ENCODE results near the gene SLC23A1. TPM values are rescaled to one million over a fixed set of nuclear protein-coding genes. Genes with fewer than 3 reads are reported as not detected.

The SLC23A1 gene
- total and polyA plus RNA-seq, 2 donors (not counting 1 experiment from before 2014, with no cell fraction given), result 5.8 to 9.6 TPM

- no peaks in the 10 kb centered on the region for H3K27me3 Mint-ChIP-seq
- H3K9me3 Mint-ChIP-seq (ENCODE audit: insufficient read depth), result no peaks in the 10 kb centered on the region
- H3K4me2 ChIP-seq (replicated peaks; ENCODE audit: low read depth, low read length, poor library complexity, severe bottlenecking), result no peak overlapping the region
- peaks cover 34% of the 10 kb centered on the region for H3K79me2 ChIP-seq (ENCODE audit: control insufficient read depth, insufficient read depth, low read length)
- no peak overlapping the region for H3K27ac ChIP-seq (ENCODE audit: low read length in 2 of 2)
- intact Hi-C loops (cut with micrococcal nuclease), result no loop called here
- ChIA-PET POLR2A (no interaction called here), CTCF (interaction anchor here (1.7 kb wide), 1 partner anchor 10 kb away, joined by 3 read pairs; no protein-coding TSS in a partner anchor)
- H3K4me3 Mint-ChIP-seq, result no peak overlapping the region
- no peaks in the 10 kb centered on the region for H3K27me3 ChIP-seq (replicated peaks in 1 of 4; ENCODE audit: control extremely low read depth in 1 of 4, control insufficient read depth in 3 of 4, insufficient read depth in 4 of 4, low read length in 3 of 4)
- no peak for TF ChIP-seq EZH2 (IDR thresholded peaks at IDR 0.05; ENCODE audit: borderline replicate concordance, insufficient read depth, low read depth, low read length, poor library complexity, severe bottlenecking)
- TF ChIP-seq CTCF (IDR thresholded peaks at IDR 0.05), result no peak
- H3K4me1 Mint-ChIP-seq, result peaks cover 55% of the 10 kb centered on the region
- H4K20me1 ChIP-seq (ENCODE audit: control insufficient read depth, insufficient read depth, low read length, poor library complexity, severe bottlenecking), result no peaks in the 10 kb centered on the region
- WGBS (ENCODE audit: insufficient coverage), result 87% methylated on average over 2 of the region's 3 CpGs
- no peaks in the 10 kb centered on the region for H3K9me3 ChIP-seq (ENCODE audit: control extremely low read depth in 1 of 3, control insufficient read depth in 2 of 3, insufficient read depth in 1 of 3, low read length in 2 of 3)
- H3K36me3 ChIP-seq (replicated peaks in 1 of 2; ENCODE audit: control extremely low read depth in 1 of 2, control insufficient read depth in 1 of 2, extremely low read depth in 1 of 2, insufficient read depth in 2 of 2, low read length in 1 of 2), result no peaks in the 10 kb centered on the region
- no peak overlapping the region for H3K9ac ChIP-seq (ENCODE audit: low read length)
- no peak overlapping the region for H2AFZ ChIP-seq (ENCODE audit: insufficient read depth, low read depth, low read length, poor library complexity, severe bottlenecking)
- peak; percentile 9 for DNase-seq
- peaks cover 37 to 55% of the 10 kb centered on the region in 2 donors for H3K4me1 ChIP-seq (ENCODE audit: control insufficient read depth in 2 of 2, insufficient read depth in 2 of 2, low read length in 2 of 2)
- H3K27ac Mint-ChIP-seq, result no peak overlapping the region
- no peak overlapping the region for H3K4me3 ChIP-seq (ENCODE audit: control extremely low read depth in 1 of 5, extremely low read depth in 1 of 5, insufficient read depth in 1 of 5, low read depth in 2 of 5, low read length in 4 of 5)
- ATAC-seq (ENCODE audit: low read depth), result no peak
Observed at GRCh38 chr5:139382807-139383206, 290 bp downstream of the SLC23A1 start.

GRCh38 chr5:139381837-139382761 lies 998 bp downstream of the SLC23A1 start:
- no peaks in the 10 kb centered on the region for H3K9me3 Mint-ChIP-seq (ENCODE audit: insufficient read depth)
- H3K27ac ChIP-seq (ENCODE audit: low read length in 2 of 2), result no peak overlapping the region
- ChIA-PET POLR2A (no interaction called here), CTCF (interaction anchor here (1.7 kb wide), 1 partner anchor 10 kb away, joined by 3 read pairs; no protein-coding TSS in a partner anchor)
- H3K4me3 ChIP-seq (ENCODE audit: control extremely low read depth in 1 of 5, extremely low read depth in 1 of 5, insufficient read depth in 1 of 5, low read depth in 2 of 5, low read length in 4 of 5), result no peak overlapping the region
- H3K27me3 ChIP-seq (replicated peaks in 1 of 4; ENCODE audit: control extremely low read depth in 1 of 4, control insufficient read depth in 3 of 4, insufficient read depth in 4 of 4, low read length in 3 of 4), result no peaks in the 10 kb centered on the region
- no peak overlapping the region for H2AFZ ChIP-seq (ENCODE audit: insufficient read depth, low read depth, low read length, poor library complexity, severe bottlenecking)
- TF ChIP-seq CTCF (IDR thresholded peaks at IDR 0.05) (no peak), EZH2 (IDR thresholded peaks at IDR 0.05; ENCODE audit: borderline replicate concordance, insufficient read depth, low read depth, low read length, poor library complexity, severe bottlenecking) (no peak)
- peaks cover 0 to 2% of the 10 kb centered on the region in 2 experiments for H3K36me3 ChIP-seq (replicated peaks in 1 of 2; ENCODE audit: control extremely low read depth in 1 of 2, control insufficient read depth in 1 of 2, extremely low read depth in 1 of 2, insufficient read depth in 2 of 2, low read length in 1 of 2)
- DNase-seq, result peak; percentile 20
- intact Hi-C loops (cut with micrococcal nuclease), result no loop called here
- peaks cover 30 to 48% of the 10 kb centered on the region in 2 donors for H3K4me1 ChIP-seq (ENCODE audit: control insufficient read depth in 2 of 2, insufficient read depth in 2 of 2, low read length in 2 of 2)
- H3K4me2 ChIP-seq (replicated peaks; ENCODE audit: low read depth, low read length, poor library complexity, severe bottlenecking), result peak overlapping the region; percentile 35
- ATAC-seq (ENCODE audit: low read depth), result no peak
- peak overlapping the region; percentile 37 for H3K27ac Mint-ChIP-seq
- H4K20me1 ChIP-seq (ENCODE audit: control insufficient read depth, insufficient read depth, low read length, poor library complexity, severe bottlenecking), result no peaks in the 10 kb centered on the region
- H3K9me3 ChIP-seq (ENCODE audit: control extremely low read depth in 1 of 3, control insufficient read depth in 2 of 3, insufficient read depth in 1 of 3, low read length in 2 of 3), result no peaks in the 10 kb centered on the region
- H3K79me2 ChIP-seq (ENCODE audit: control insufficient read depth, insufficient read depth, low read length), result peaks cover 34% of the 10 kb centered on the region
- 77% methylated on average over 24 of the region's 28 CpGs for WGBS (ENCODE audit: insufficient coverage)
- peaks cover 50% of the 10 kb centered on the region for H3K4me1 Mint-ChIP-seq
- no peak overlapping the region for H3K4me3 Mint-ChIP-seq
- no peaks in the 10 kb centered on the region for H3K27me3 Mint-ChIP-seq
- H3K9ac ChIP-seq (ENCODE audit: low read length), result no peak overlapping the region
